ENCODE measurements around the gene TAOK3. TPM values are rescaled to one million over a fixed set of nuclear protein-coding genes. Genes with fewer than 3 reads are reported as not detected.

The TAOK3 gene
- total RNA-seq, 1 experiment from 2014 or later = 17.7 TPM

DNA sequence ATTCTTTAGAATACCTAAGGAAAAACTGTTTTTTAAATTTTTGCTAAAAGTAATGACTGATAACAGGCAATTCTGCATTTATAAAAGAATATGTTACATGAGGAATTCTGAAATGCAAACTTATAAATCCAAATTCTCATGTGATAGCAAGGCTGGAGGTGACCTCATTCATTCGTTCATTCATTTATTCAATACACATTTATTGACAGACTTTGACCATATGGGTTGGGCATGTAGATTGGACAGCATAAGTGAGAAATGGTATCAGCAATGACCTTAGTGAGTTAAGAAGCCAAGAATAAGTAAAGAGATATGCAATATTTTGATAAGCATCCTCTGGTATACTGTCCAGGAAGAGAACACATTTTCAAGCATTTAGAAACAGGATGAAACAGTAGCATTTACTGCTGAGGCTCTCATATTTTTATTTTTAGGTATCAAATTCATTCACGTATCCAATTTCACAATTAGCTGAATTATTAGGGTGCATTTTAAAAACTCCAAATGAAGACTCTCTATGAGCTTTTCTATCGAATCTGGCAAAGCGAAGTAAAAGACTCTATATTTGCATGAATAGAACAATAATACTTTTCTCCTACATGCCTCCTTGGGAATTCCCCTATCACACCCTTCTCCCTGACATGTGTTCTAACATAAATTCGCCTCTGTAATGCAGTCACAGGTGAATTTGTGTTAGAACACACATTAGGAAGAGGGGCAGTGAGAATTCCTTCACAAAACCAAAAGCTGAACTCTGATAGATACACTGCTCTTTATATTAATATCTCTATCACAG, 186.9 kb downstream of the TAOK3 start:
- no TSS peak for BruUV-seq (replicated peaks)
- Mint-ChIP-seq H3K9me3 (ENCODE audit: unreplicated experiment) (no peaks in the 10 kb centered on the region), H3K4me1 (ENCODE audit: low read depth, unreplicated experiment) (peaks cover 7% of the 10 kb centered on the region), H3K4me3 (ENCODE audit: unreplicated experiment) (no peak overlapping the region), H3K36me3 (ENCODE audit: insufficient read depth, unreplicated experiment) (peaks cover 6% of the 10 kb centered on the region), H3K27ac (ENCODE audit: unreplicated experiment) (no peak overlapping the region), H3K27me3 (ENCODE audit: insufficient read depth, unreplicated experiment) (no peaks in the 10 kb centered on the region)
- Histone ChIP-seq H3K27me3 (replicated peaks; ENCODE audit: control insufficient read depth, insufficient read depth, low read length) (no peaks in the 10 kb centered on the region), H3K4me1 (no peaks in the 10 kb centered on the region), H3K4me3 (ENCODE audit: low read depth, low read length) (no peak overlapping the region), H3K36me3 (ENCODE audit: control insufficient read depth, insufficient read depth, low read length) (no peaks in the 10 kb centered on the region; the same call in 1 of the 2 replicates), H3K9me3 (no peaks in the 10 kb centered on the region)
- CTCF ChIA-PET = no interaction called here
- intact Hi-C loops (cut with micrococcal nuclease; ENCODE audit: unreplicated experiment) = no loop called here
- no peak for TF ChIP-seq CTCF (IDR thresholded peaks at IDR 0.05; ENCODE audit: insufficient read depth in 1 of 2, low read depth in 1 of 2, low read length in 1 of 2, severe bottlenecking in 1 of 2, unreplicated experiment in 1 of 2)
- DNase-seq = no peak
- POLR2A ChIA-PET = no interaction called here

DNA sequence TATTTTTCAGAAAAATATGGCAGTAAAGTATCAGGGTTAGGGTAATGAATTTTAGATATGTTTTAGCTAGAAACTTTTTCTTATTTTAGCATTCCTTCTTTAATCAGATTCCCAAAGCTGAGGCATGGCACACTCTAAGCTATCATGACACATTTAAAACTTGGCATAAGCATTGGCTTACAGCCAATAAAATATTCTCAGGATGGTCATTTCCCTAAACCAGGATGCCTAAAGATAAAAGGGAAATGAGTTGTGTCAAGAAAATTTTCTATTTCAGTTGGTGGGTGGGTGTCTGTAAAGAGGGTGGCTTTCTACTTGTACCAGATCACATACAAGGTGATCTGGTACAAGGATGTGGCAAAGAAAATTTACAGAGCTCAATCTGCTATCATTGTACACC, 189.0 kb downstream of the TAOK3 start:
- no peaks in the 10 kb centered on the region for H3K4me1 ChIP-seq
- H3K4me3 Mint-ChIP-seq (ENCODE audit: unreplicated experiment) = no peak overlapping the region
- H3K36me3 ChIP-seq (ENCODE audit: control insufficient read depth, insufficient read depth, low read length) = peaks cover 1% of the 10 kb centered on the region; the same call in 1 of the 2 replicates
- H3K4me1 Mint-ChIP-seq (ENCODE audit: low read depth, unreplicated experiment) = peaks cover 7% of the 10 kb centered on the region
- POLR2A ChIA-PET = no interaction called here
- no peaks in the 10 kb centered on the region for H3K27me3 Mint-ChIP-seq (ENCODE audit: insufficient read depth, unreplicated experiment)
- H3K9me3 Mint-ChIP-seq (ENCODE audit: unreplicated experiment) = no peaks in the 10 kb centered on the region
- H3K4me3 ChIP-seq (ENCODE audit: low read depth, low read length) = no peak overlapping the region
- BruUV-seq (replicated peaks) = no TSS peak
- peaks cover 6% of the 10 kb centered on the region for H3K36me3 Mint-ChIP-seq (ENCODE audit: insufficient read depth, unreplicated experiment)
- no peak for TF ChIP-seq CTCF (IDR thresholded peaks at IDR 0.05; ENCODE audit: insufficient read depth in 1 of 2, low read depth in 1 of 2, low read length in 1 of 2, severe bottlenecking in 1 of 2, unreplicated experiment in 1 of 2)
- intact Hi-C loops (cut with micrococcal nuclease; ENCODE audit: unreplicated experiment) = loop anchor here (5.0 kb wide), 1 partner anchor 109 kb away; no protein-coding TSS in a partner anchor
- no peak for DNase-seq
- no peak overlapping the region for H3K27ac Mint-ChIP-seq (ENCODE audit: unreplicated experiment)
- CTCF ChIA-PET = interaction anchor here (0.6 to 1.3 kb wide), 3 partner anchors 48 to 192 kb away, joined by 3 to 5 read pairs (median 3); partner anchors contain the start of gene SUDS3
- no peaks in the 10 kb centered on the region for H3K27me3 ChIP-seq (replicated peaks; ENCODE audit: control insufficient read depth, insufficient read depth, low read length)
- H3K9me3 ChIP-seq = no peaks in the 10 kb centered on the region

GRCh38 chr12:118183155-118183554, 189.6 kb downstream of the TAOK3 start:
- no peak for TF ChIP-seq CTCF (IDR thresholded peaks at IDR 0.05; ENCODE audit: insufficient read depth in 1 of 2, low read depth in 1 of 2, low read length in 1 of 2, severe bottlenecking in 1 of 2, unreplicated experiment in 1 of 2)
- H3K4me3 ChIP-seq (ENCODE audit: low read depth, low read length) = no peak overlapping the region
- no peak overlapping the region for H3K4me3 Mint-ChIP-seq (ENCODE audit: unreplicated experiment)
- H3K4me1 Mint-ChIP-seq (ENCODE audit: low read depth, unreplicated experiment) = peaks cover 7% of the 10 kb centered on the region
- no peaks in the 10 kb centered on the region for H3K4me1 ChIP-seq
- H3K36me3 Mint-ChIP-seq (ENCODE audit: insufficient read depth, unreplicated experiment) = peaks cover 6% of the 10 kb centered on the region
- ChIA-PET CTCF (interaction anchor here (1.2 to 1.3 kb wide), 2 partner anchors 62 to 193 kb away, joined by 3 to 5 read pairs; partner anchors contain the start of gene SUDS3), POLR2A (no interaction called here)
- no peaks in the 10 kb centered on the region for H3K27me3 ChIP-seq (replicated peaks; ENCODE audit: control insufficient read depth, insufficient read depth, low read length)
- no peaks in the 10 kb centered on the region for H3K27me3 Mint-ChIP-seq (ENCODE audit: insufficient read depth, unreplicated experiment)
- H3K27ac Mint-ChIP-seq (ENCODE audit: unreplicated experiment) = no peak overlapping the region
- intact Hi-C loops (cut with micrococcal nuclease; ENCODE audit: unreplicated experiment) = loop anchor here (5.0 kb wide), 1 partner anchor 109 kb away; no protein-coding TSS in a partner anchor
- H3K9me3 Mint-ChIP-seq (ENCODE audit: unreplicated experiment) = no peaks in the 10 kb centered on the region
- peaks cover 1% of the 10 kb centered on the region; the same call in 1 of the 2 replicates for H3K36me3 ChIP-seq (ENCODE audit: control insufficient read depth, insufficient read depth, low read length)
- DNase-seq = no peak
- no TSS peak for BruUV-seq (replicated peaks)
- H3K9me3 ChIP-seq = no peaks in the 10 kb centered on the region
